Colonic mucosa (tissue), 4 donors: ENCODE data around the gene MT1E. TPM values are rescaled to one million over a fixed set of nuclear protein-coding genes. Genes with fewer than 3 reads are reported as not detected.
A peak's percentile ranks its signal among the peaks of the same experiment; 100 is the strongest.

ENCODE experiments used
- DNase-seq: peaks from one replicate; pipeline ENCODE4 v3.0.0-alpha.2; 2020
- H3K27ac ChIP-seq: fragments of 200-600 bp; one replicate; pipeline ENCODE4 v1.8.0; 2021
- H3K27me3 ChIP-seq: fragments of 200-600 bp; one replicate; pipeline ENCODE4 v1.8.0; 2021
- H3K36me3 ChIP-seq: fragments of 200-600 bp; one replicate; pipeline ENCODE4 v1.8.0; 2021
- H3K4me1 ChIP-seq: fragments of 200-600 bp; one replicate; pipeline ENCODE4 v1.8.0; 2021; ENCODE audit warnings: mild to moderate bottlenecking
- H3K4me3 ChIP-seq: fragments of 200-600 bp; one replicate; pipeline ENCODE4 v1.8.0; 2021
- H3K9ac ChIP-seq, 2 donors: one replicate each; pipeline ENCODE4 v1.7.0; 2013; ENCODE audit warnings: control low read depth in 2 of 2, low read depth in 2 of 2, low read length in 2 of 2
- H3K9me3 ChIP-seq: fragments of 200-600 bp; one replicate; pipeline ENCODE4 v1.8.0; 2021
- CTCF ChIP-seq: fragments of 200-600 bp; IDR thresholded peaks from one replicate; pipeline ENCODE4 v1.8.0; 2022; ENCODE audit warnings: antibody characterized with exemption, mild to moderate bottlenecking
- intact Hi-C: fragments of 100-400 bp; cut with DNase I; formaldehyde crosslinking; loops from one replicate; pipeline ENCODE4 v1.14.1; 2022
- total RNA-seq, 2 donors: library from RNA; stranded (reverse); fragmentation: NEBNext Ultra II Directional in 1 of 2; extraction: Animal tissue kit (Norgen Biotek cat#: 25700) in 1 of 2; gene quantifications; one replicate each; pipeline ENCODE4 v1.2.1, GENCODE V29; 2021
- donor health status: healthy.
- donor health status: DM: no; HTN: no; CAD: no.
- donor health status: DM: no; HTN: no; CAD: no.

Gene MT1E
- total RNA-seq, 2 donors from 2014 or later: 251 to 359 TPM

GRCh38 chr16:56630134-56630533, 4.6 kb downstream of the MT1E start:
- H3K27me3 ChIP-seq: peaks cover 6% of the 10 kb centered on the region
- H3K9ac ChIP-seq: no peak overlapping the region
- H3K27ac ChIP-seq: no peak overlapping the region
- no peaks in the 10 kb centered on the region for H3K36me3 ChIP-seq
- H3K4me3 ChIP-seq: no peak overlapping the region
- TF ChIP-seq CTCF: no peak
- intact Hi-C loops: no loop called here
- DNase-seq: no peak
- no peaks in the 10 kb centered on the region for H3K4me1 ChIP-seq
- H3K9me3 ChIP-seq: no peaks in the 10 kb centered on the region

GRCh38 chr16:56631197-56631596, 5.6 kb downstream of the MT1E start:
- H3K9ac ChIP-seq: no peak overlapping the region
- peaks cover 8% of the 10 kb centered on the region for H3K27me3 ChIP-seq
- intact Hi-C loops: no loop called here
- H3K27ac ChIP-seq: no peak overlapping the region
- no peaks in the 10 kb centered on the region for H3K4me1 ChIP-seq
- no peaks in the 10 kb centered on the region for H3K36me3 ChIP-seq
- no peaks in the 10 kb centered on the region for H3K9me3 ChIP-seq
- DNase-seq: no peak
- TF ChIP-seq CTCF: no peak
- H3K4me3 ChIP-seq: no peak overlapping the region

- intact Hi-C loops: no loop called here
- Histone ChIP-seq H3K36me3 (no peaks in the 10 kb centered on the region), H3K27me3 (peaks cover 8% of the 10 kb centered on the region), H3K4me3 (peak overlapping the region; percentile 50), H3K9ac (peak overlapping the region; percentile 56 to 91), H3K4me1 (no peaks in the 10 kb centered on the region), H3K27ac (no peak overlapping the region), H3K9me3 (no peaks in the 10 kb centered on the region)
- TF ChIP-seq CTCF: no peak
- DNase-seq: no peak
These were observed 6.2 kb downstream of the MT1E start for GRCh38 chr16:56631832-56632155.

GRCh38 chr16:56632156-56632847, 6.7 kb downstream of the MT1E start, which contains the start of gene MT1M:
MT1M (plus strand) TSS chr16:56632659; CDS start chr16:56632732, 73 bp downstream.
- peaks cover 11% of the 10 kb centered on the region for H3K27me3 ChIP-seq
- DNase-seq: no peak
- peak within 1 kb of the TSS; percentile 9 for H3K27ac ChIP-seq
- no peaks in the 10 kb centered on the region for H3K4me1 ChIP-seq
- no peaks in the 10 kb centered on the region for H3K9me3 ChIP-seq
- TF ChIP-seq CTCF: no peak
- peak within 1 kb of the TSS; percentile 50 for H3K4me3 ChIP-seq
- intact Hi-C loops: no loop called here
- H3K36me3 ChIP-seq: no peaks in the 10 kb centered on the region
- H3K9ac ChIP-seq: peak within 1 kb of the TSS; percentile 63 to 91

GRCh38 chr16:56632848-56633365, 7.3 kb downstream of the MT1E start:
- Histone ChIP-seq H3K4me1 (no peaks in the 10 kb centered on the region), H3K27ac (peak overlapping the region; percentile 9), H3K36me3 (no peaks in the 10 kb centered on the region), H3K4me3 (peak overlapping the region; percentile 50), H3K9me3 (no peaks in the 10 kb centered on the region), H3K27me3 (peaks cover 12% of the 10 kb centered on the region), H3K9ac (peak overlapping the region; percentile 63 to 91)
- no peak for DNase-seq
- no peak for TF ChIP-seq CTCF
- intact Hi-C loops: no loop called here
